NCI-H526 treated with DMSO at 0.1 percent for 48 hours (cell line): Measurements from ENCODE around the gene USP25.
"Not testable (repeated sequence)": the region's sequence is repeated elsewhere in the genome, so short reads cannot be mapped to it uniquely, and the experiment has no call there.

Source experiments
- DNase-seq: peaks from one replicate; lab custom pipeline; 2025; lab: John Stamatoyannopoulos, UW

The USP25 gene

GRCh38 chr21:15731243-15731613 is 1.4 kb downstream of the USP25 start:
- peak; percentile 10 for DNase-seq

GRCh38 chr21:15732290-15732995 is 2.7 kb downstream of the USP25 start:
- peak; percentile 12 for DNase-seq

- DNase-seq: no peak
These were observed 3.2 kb downstream of the USP25 start for GRCh38 chr21:15732996-15733329.

- no peak for DNase-seq
These were observed 5.6 kb downstream of the USP25 start for GRCh38 chr21:15735409-15735808.

GRCh38 chr21:15735931-15736330 is 6.1 kb downstream of the USP25 start:
- not testable (repeated sequence) for DNase-seq

- DNase-seq: not testable (repeated sequence)
These were observed 9.0 kb downstream of the USP25 start for GRCh38 chr21:15738779-15739178.

GRCh38 chr21:15740383-15740782 is 10.6 kb downstream of the USP25 start:
- DNase-seq: no peak

GRCh38 chr21:15741510-15741909 is 11.7 kb downstream of the USP25 start:
- no peak for DNase-seq

- no peak for DNase-seq
These were observed 12.4 kb downstream of the USP25 start for GRCh38 chr21:15742052-15742670.

GRCh38 chr21:15742694-15743093 is 12.9 kb downstream of the USP25 start:
- no peak for DNase-seq

GRCh38 chr21:15743593-15743992 is 13.8 kb downstream of the USP25 start:
- DNase-seq: no peak

GRCh38 chr21:15744926-15745325 is 15.1 kb downstream of the USP25 start:
- DNase-seq: no peak

GRCh38 chr21:15748586-15748985 is 18.8 kb downstream of the USP25 start:
- no peak for DNase-seq

GRCh38 chr21:15749082-15749860 is 19.5 kb downstream of the USP25 start:
- DNase-seq: no peak

- no peak for DNase-seq
These were observed 20.0 kb downstream of the USP25 start for GRCh38 chr21:15749861-15750159.

- no peak for DNase-seq
These were observed 21.3 kb downstream of the USP25 start for GRCh38 chr21:15751037-15751436.

- DNase-seq: no peak
These were observed 21.8 kb downstream of the USP25 start for GRCh38 chr21:15751546-15751945.

GRCh38 chr21:15752763-15753407 is 23.1 kb downstream of the USP25 start:
- no peak for DNase-seq

- DNase-seq: no peak
These were observed 24.0 kb downstream of the USP25 start for GRCh38 chr21:15753741-15754140.

- no peak for DNase-seq
These were observed 24.9 kb downstream of the USP25 start for GRCh38 chr21:15754640-15755039.

GRCh38 chr21:15755125-15755524 is 25.3 kb downstream of the USP25 start:
- DNase-seq: no peak

- no peak for DNase-seq
These were observed 29.7 kb downstream of the USP25 start for GRCh38 chr21:15759469-15759868.

- no peak for DNase-seq
These were observed 31.8 kb downstream of the USP25 start for GRCh38 chr21:15761507-15762100.
